GM21360 (cell line): ENCODE measurements around the gene HTD2.
"Not testable (repeated sequence)": the region's sequence is repeated elsewhere in the genome, so short reads cannot be mapped to it uniquely, and the experiment has no call there.

Experiments
- ATAC-seq: cut with Tn5 transposase; IDR thresholded peaks from one replicate; pipeline ENCODE4 v1.9.1; 2021; ENCODE audit warnings: mild to moderate bottlenecking, moderate library complexity; ENCODE audit not compliant: unreplicated experiment

The HTD2 gene

GRCh38 chr3:58305882-58306711, at the start of gene HTD2, which contains the start of gene RPP14:
TSS of gene HTD2 (plus strand) at chr3:58306520. CDS start at chr3:58317614, 11,094 bp downstream.
TSS of gene RPP14 (plus strand) at chr3:58306245. CDS start at chr3:58310330, 4,085 bp downstream.
- peak; percentile 80 for ATAC-seq

DNA sequence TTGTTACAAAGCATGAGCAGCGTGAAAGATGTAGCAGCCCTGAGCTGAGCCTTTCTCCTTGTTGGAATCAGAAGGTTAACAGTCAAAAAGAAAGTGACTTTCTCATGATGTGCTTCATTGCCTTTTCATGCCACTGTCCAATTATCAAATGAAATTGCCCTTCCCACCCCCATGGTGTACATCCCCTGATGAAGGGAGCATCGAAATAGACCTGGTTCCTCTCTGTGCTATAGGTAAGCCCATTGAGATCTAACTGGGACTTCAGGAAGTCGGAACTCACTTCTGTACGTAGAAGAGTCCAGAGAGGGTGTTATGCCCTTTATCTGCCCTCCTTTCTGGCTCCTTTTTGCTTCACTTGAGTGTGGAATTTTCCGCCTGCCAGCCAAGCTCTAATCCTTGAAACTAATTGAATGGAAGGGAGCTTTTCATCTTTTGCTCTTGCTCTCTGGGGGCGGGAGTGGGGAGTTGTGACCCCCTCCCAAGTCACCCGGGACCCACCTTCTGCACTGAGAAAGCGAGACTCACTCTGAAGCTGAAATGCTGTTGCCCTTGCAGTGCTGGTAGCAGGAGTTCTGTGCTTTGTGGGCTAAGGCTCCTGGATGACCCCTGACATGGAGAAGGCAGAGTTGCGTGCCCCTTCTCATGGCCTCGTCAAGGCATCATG, 47.8 kb upstream of the HTD2 start:
- ATAC-seq: no peak

DNA sequence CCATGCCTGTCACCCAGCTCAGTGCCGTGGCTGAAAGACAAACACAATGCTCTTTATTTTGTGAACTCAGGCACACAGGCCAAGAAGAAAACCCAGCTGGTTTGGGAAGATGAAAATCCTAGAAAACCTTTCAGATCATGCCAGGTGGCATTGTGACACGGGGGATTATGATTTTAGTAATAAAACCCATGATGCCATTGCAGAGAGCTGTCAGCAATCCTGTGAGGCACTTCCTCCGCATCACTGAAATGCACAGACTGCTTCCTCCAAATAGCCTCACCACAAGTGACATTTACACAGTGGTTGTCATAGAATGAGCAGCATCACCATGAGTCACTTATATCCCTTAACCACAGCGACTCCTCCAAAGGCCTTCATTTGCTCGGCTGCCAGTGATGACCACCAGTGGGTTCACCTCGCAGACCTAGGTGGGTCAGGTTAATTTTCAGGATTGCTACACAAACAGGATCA, 46.0 kb upstream of the HTD2 start:
- ATAC-seq: no peak

- ATAC-seq: no peak
Measured at GRCh38 chr3:58260733-58261132, 45.6 kb upstream of the HTD2 start.

- no peak for ATAC-seq
Measured at GRCh38 chr3:58261954-58262666, 44.2 kb upstream of the HTD2 start.

DNA sequence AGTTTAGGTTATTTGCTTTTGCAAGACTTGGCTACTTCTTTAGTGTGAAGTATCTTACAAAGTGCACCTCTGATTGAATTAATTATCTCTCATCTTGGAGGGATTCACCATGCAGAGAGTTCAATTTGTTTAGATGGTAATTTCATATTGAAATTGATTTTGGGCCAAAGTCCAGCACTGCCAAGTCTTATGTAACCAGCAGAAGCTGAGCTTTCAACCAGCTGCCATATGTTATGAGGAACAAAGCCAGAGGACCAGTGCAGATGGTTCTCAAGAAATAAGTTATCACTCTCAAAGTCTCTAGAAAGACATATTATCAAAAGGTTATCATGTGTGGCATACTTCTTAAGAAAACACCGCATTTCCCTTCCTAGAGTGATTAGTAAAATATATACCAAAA, 39.7 kb upstream of the HTD2 start:
- no peak for ATAC-seq

DNA sequence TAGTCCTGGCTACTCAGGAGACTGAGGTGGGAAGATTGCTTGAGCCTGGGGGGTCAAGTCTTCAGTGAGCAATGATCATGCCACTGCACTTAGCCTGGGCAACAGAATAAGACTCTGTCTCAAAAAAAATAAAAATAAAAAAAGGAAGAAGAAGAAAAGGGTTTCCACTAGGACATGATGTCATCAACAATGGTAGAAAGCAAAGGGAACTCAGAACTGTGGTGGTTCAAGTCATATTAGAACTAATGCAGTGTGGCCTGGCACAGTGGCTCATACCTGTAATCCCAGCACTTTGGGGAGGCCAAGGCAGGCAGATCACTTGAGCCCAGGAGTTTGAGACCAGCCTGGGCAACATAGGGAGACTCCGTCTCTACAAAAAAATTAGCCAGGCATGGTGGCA, 38.8 kb upstream of the HTD2 start:
- ATAC-seq: not testable (repeated sequence)

DNA sequence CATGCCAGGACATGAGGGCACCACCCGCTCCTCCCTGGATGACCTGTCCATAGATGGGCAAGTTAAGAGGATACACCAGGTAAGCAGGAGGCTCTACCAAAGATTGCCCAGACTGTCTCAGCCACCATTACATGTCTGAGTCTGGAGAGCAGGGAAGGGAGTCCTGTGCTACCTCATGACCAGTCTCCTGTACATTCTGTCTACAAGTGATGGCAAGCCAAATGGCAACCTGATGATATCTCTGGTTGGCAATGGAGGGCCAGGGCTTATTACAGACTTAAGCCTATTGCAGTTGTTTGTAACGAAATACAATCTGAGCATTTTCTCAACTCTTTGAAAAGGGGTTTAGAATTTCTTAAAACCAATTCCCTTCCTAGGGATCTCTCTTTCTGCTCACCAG, 37.0 kb upstream of the HTD2 start:
- no peak for ATAC-seq

DNA sequence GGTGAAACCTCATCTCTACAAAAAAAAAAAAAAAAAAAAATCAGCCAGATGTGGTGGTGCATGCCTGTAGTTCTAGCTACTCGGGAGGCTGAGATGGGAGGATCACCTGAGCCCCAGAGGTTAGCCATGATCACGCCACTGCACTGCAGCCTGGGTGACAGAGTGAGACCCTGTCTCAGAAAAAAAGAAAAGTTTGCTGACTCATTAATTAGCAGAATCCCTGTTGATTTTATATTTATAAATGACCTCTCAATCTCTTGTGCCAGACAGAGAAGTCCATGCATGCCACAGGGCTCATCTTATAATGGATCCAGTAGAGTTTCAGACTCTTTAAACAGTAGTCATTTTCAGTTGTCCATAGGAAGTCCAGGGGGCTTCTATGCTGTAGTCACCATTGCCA, 35.8 kb upstream of the HTD2 start:
- no peak for ATAC-seq

GRCh38 chr3:58271901-58272501, 34.3 kb upstream of the HTD2 start:
- ATAC-seq: no peak

DNA sequence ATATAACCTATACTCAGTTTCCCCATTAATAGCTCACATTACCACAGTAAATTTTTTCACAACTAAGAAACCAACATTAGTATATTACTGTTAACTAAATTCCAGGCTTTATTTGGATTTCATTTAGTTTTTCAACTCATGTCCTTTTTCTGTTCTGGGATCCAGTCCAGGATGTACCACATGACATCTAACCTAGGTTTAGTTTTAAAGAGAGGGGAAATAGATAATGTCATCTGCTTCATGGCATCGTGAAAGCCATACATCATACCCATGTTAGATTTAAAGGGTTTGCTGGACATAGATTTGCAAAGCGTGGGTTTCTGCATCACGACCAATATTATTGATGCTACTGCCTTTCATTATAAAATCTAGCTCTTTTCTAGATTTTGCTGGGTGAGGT, 33.4 kb upstream of the HTD2 start:
- no peak for ATAC-seq

GRCh38 chr3:58273362-58273761, 33.0 kb upstream of the HTD2 start:
- not testable (repeated sequence) for ATAC-seq

GRCh38 chr3:58274027-58274614, 32.2 kb upstream of the HTD2 start:
- ATAC-seq: no peak

DNA sequence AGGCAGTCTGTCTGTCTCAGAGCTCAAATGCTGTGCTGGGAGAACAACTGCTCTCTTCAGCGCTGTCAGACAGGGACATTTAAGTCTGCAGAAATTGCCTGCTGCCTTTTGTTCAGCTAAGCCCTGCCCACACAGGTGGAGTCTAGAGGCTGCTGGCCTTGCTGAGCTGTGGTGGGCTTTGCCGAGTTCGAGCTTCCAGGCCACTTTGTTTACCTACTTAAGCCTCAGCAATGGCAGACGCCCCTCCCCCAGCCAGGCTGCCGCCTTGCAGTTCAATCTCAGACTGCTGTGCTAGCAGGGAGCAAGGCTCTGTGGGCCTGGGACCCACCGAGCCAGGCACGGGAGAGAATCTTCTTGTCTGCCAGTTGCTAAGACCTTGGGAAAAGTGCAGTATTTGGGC, 25.3 kb upstream of the HTD2 start:
- no peak for ATAC-seq

DNA sequence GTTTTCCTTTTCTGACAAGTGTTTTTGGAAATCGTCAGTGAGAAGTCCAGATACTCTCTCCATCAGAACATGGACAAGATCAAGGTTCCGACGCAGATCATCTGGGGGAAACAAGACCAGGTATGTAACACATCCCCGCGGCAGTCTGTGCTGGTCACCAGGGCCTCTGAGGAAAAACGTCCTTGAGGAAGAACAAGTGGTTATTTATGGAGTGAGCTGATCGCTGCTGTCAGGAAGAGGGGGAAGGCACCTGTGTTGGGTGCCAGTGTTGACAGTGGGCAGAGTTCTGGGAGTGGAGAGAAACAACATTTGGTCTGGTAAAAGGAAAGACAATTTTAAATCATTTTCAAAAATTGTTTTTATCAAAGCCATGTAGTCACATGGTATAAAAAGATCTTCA, 21.0 kb upstream of the HTD2 start:
- no peak for ATAC-seq

DNA sequence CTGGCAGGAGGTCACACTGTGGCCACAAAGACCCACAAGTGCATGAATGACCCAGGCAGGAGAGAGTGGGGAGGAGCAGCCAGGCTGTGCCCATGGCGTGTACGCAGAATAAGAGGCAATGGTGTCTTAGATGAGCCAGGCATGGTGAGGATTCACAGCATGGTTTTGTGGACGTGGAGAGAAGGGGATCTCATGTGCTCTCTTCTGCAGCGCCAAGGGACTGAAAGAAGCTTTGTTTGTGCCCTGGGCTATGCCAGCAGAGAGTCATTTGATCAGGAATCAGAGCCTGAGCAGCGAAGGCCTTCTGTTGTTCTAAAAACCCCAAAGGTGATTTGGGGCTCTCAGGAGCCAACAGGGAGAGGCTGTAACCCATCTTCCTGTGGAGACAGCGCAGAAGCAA, 19.0 kb upstream of the HTD2 start:
- ATAC-seq: no peak

GRCh38 chr3:58288011-58288728, 18.1 kb upstream of the HTD2 start:
- no peak for ATAC-seq

DNA sequence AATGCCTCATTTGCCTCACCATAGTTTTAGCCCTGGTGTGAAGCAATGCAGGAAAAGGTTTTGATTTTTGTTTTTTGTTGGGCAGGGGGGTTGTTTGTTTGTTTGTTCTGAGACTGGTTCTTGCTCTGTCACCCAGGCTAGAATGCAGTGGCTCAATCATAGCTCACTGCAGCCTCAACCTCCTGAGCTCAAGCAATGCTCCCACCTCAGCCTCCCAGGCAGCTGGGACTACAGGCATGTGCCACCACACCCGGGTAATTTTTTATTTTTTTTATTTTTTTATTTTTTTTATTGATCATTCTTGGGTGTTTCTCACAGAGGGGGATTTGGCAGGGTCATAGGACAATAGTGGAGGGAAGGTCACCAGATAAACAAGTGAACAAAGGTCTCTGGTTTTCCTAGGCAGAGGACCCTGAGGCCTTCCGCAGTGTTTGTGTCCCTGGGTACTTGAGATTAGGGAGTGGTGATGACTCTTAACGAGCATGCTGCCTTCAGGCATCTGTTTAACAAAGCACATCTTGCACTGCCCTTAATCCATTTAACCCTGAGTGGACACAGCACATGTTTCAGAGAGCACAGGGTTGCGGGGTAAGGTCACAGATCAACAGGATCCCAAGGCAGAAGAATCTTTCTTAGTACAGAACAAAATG, 17.2 kb upstream of the HTD2 start:
- ATAC-seq: not testable (repeated sequence)

GRCh38 chr3:58290446-58290845, 15.9 kb upstream of the HTD2 start:
- ATAC-seq: not testable (repeated sequence)
